B cell (primary cell): ENCODE results near the gene CACNA1G. TPM values are rescaled to one million over a fixed set of nuclear protein-coding genes. Genes with fewer than 3 reads are reported as not detected.

Source experiments
- ATAC-seq: fragments of 200-7000 bp; cut with Tn5 transposase; one replicate; pipeline ENCODE4 v1.10.0; 2021; ENCODE audit warnings: low read depth, mild to moderate bottlenecking, moderate number of reproducible peaks, moderate library complexity
- CTCF ChIA-PET: fragments of 350-600 bp; sonication (Branson Sonifier 250); formaldehyde crosslinking; loops from one replicate; lab custom pipeline; 2021; ENCODE audit warnings: antibody characterized with exemption, inconsistent platforms; lab: Charles Lee
- POLR2A ChIA-PET: fragments of 350-600 bp; sonication (Branson Sonifier 250); formaldehyde crosslinking; loops from one replicate; lab custom pipeline; 2021; ENCODE audit warnings: antibody characterized with exemption; lab: Charles Lee
- DNase-seq: peaks from one replicate; pipeline ENCODE4 v3.0.0; 2013
- H2AFZ ChIP-seq: 2 replicates; pipeline ENCODE4 v1.6.1; 2012; ENCODE audit warnings: mild to moderate bottlenecking, low read depth, low read length; ENCODE audit not compliant: insufficient read depth, poor library complexity, severe bottlenecking
- H3K27ac ChIP-seq, 2 donors: 1 replicate in 1 of 2; 2 replicates in 1 of 2; pipeline ENCODE4 v1.5.1; 2012 to 2013; ENCODE audit warnings: low read length in 2 of 2, mild to moderate bottlenecking in 2 of 2, moderate library complexity in 1 of 2
- H3K27me3 ChIP-seq, 4 experiments: fragments of 200-600 bp in 1 of 4; sonication (generic) in 1 of 4; replicated peaks in 1 of 4; 1 replicate in 2 of 4; 2 replicates in 2 of 4; pipeline versions ENCODE4 v1.6.1 to v1.7.0; 2013 to 2016; ENCODE audit warnings: low read length in 3 of 4, mild to moderate bottlenecking in 2 of 4, mixed read lengths in 1 of 4, moderate library complexity in 1 of 4; ENCODE audit not compliant: insufficient read depth in 4 of 4, control insufficient read depth in 3 of 4; ENCODE audit errors: control extremely low read depth in 1 of 4
- H3K36me3 ChIP-seq, 2 experiments: replicated peaks in 1 of 2; 1 replicate in 1 of 2; 2 replicates in 1 of 2; pipeline versions ENCODE4 v1.6.1 to v1.7.1; 2013; ENCODE audit warnings: low read length in 1 of 2; ENCODE audit not compliant: insufficient read depth in 2 of 2, control insufficient read depth in 1 of 2; ENCODE audit errors: control extremely low read depth in 1 of 2, extremely low read depth in 1 of 2
- H3K4me1 ChIP-seq, 2 donors: fragments of 200-600 bp in 1 of 2; sonication (generic) in 1 of 2; 1 replicate in 1 of 2; 2 replicates in 1 of 2; pipeline versions ENCODE4 v1.5.1 to v1.6.1; 2013 to 2017; ENCODE audit warnings: low read length in 2 of 2; ENCODE audit not compliant: control insufficient read depth in 2 of 2, insufficient read depth in 2 of 2
- H3K4me2 ChIP-seq: replicated peaks from 2 replicates; pipeline ENCODE3; 2012; ENCODE audit warnings: mild to moderate bottlenecking, low read depth, low read length; ENCODE audit not compliant: poor library complexity, severe bottlenecking
- H3K4me3 ChIP-seq, 5 experiments: fragments of 200-600 bp in 1 of 5; sonication (generic) in 1 of 5; 1 replicate in 3 of 5; 2 replicates in 2 of 5; pipeline versions ENCODE4 v1.5.1 to v1.7.0; 2011 to 2016; ENCODE audit warnings: low read length in 4 of 5, mild to moderate bottlenecking in 4 of 5, low read depth in 2 of 5, control low read depth in 1 of 5, moderate library complexity in 1 of 5; ENCODE audit not compliant: insufficient read depth in 1 of 5; ENCODE audit errors: control extremely low read depth in 1 of 5, extremely low read depth in 1 of 5
- H3K79me2 ChIP-seq: fragments of 200-600 bp; sonication (generic); one replicate; pipeline ENCODE4 v1.6.0; 2016; ENCODE audit warnings: low read length; ENCODE audit not compliant: control insufficient read depth, insufficient read depth
- H3K9ac ChIP-seq: fragments of 200-600 bp; sonication (generic); 2 replicates; pipeline ENCODE4 v1.6.1; 2017; ENCODE audit warnings: mild to moderate bottlenecking, low read length, moderate library complexity
- H3K9me3 ChIP-seq, 3 donors: one replicate each; pipeline versions ENCODE4 v1.6.1 to v1.7.1; 2013; ENCODE audit warnings: low read length in 2 of 3; ENCODE audit not compliant: control insufficient read depth in 2 of 3, insufficient read depth in 1 of 3; ENCODE audit errors: control extremely low read depth in 1 of 3
- H4K20me1 ChIP-seq: 2 replicates; pipeline ENCODE4 v1.6.0; 2012; ENCODE audit warnings: mild to moderate bottlenecking, low read length; ENCODE audit not compliant: insufficient read depth, control insufficient read depth, poor library complexity, severe bottlenecking
- H3K27ac Mint-ChIP-seq: one replicate; pipeline ENCODE4 v1.8.0; 2021; ENCODE audit warnings: mixed read lengths
- H3K27me3 Mint-ChIP-seq: one replicate; pipeline ENCODE4 v1.8.0; 2021; ENCODE audit warnings: mixed read lengths
- H3K4me1 Mint-ChIP-seq: one replicate; pipeline ENCODE4 v1.8.0; 2021; ENCODE audit warnings: mixed read lengths
- H3K4me3 Mint-ChIP-seq: one replicate; pipeline ENCODE4 v1.8.0; 2021; ENCODE audit warnings: mixed read lengths
- H3K9me3 Mint-ChIP-seq: one replicate; pipeline ENCODE4 v1.8.0; 2022; ENCODE audit warnings: mixed read lengths; ENCODE audit not compliant: insufficient read depth
- CTCF ChIP-seq: fragments of 200-600 bp; IDR thresholded peaks from one replicate; pipeline ENCODE4 v1.8.0; 2022; ENCODE audit warnings: antibody characterized with exemption, mild to moderate bottlenecking
- EZH2 ChIP-seq: IDR thresholded peaks from 2 replicates; pipeline ENCODE4 v1.6.1; 2012; ENCODE audit warnings: borderline replicate concordance, low read depth, mild to moderate bottlenecking, moderate library complexity, low read length; ENCODE audit not compliant: insufficient read depth, poor library complexity, severe bottlenecking
- WGBS: methylation state at CpG from one replicate; pipeline ENCODE4 v1.1.5; 2013; ENCODE audit warnings: missing lambda C conversion rate; ENCODE audit not compliant: insufficient coverage; 5-methylcytosine and 5-hydroxymethylcytosine counted together
- intact Hi-C: fragments of 100-400 bp; cut with micrococcal nuclease; formaldehyde crosslinking; loops from one replicate; pipeline ENCODE4 v1.10.0; 2022
- polyA plus RNA-seq: library from polyadenylated mRNA; depleted of rRNA; stranded (reverse); fragments of >200 nt; gene quantifications from 2 replicates; pipeline ENCODE4 v1.2.3, GENCODE V29; 2012
- total RNA-seq, 2 donors: library from RNA; stranded (reverse); fragments of 120-200 nt in 1 of 2; gene quantifications; 1 replicate in 1 of 2; 2 replicates in 1 of 2; pipeline versions ENCODE4 v1.2.3 to v1.2.4, GENCODE V29; 2013 to 2022

Gene CACNA1G
- total and polyA plus RNA-seq, 2 donors (not counting 1 experiment from before 2014, with no cell fraction given): 0.12 TPM; not detected in 1

GRCh38 chr17:50603340-50603739 lies 42.8 kb downstream of the CACNA1G start:
- H3K79me2 ChIP-seq: no peaks in the 10 kb centered on the region
- 62% methylated on average over 9 of the region's 9 CpGs for WGBS
- no peaks in the 10 kb centered on the region for H3K9me3 ChIP-seq
- intact Hi-C loops: no loop called here
- Mint-ChIP-seq H3K27ac (no peak overlapping the region), H3K4me3 (no peak overlapping the region), H3K27me3 (peaks cover 29% of the 10 kb centered on the region), H3K9me3 (no peaks in the 10 kb centered on the region), H3K4me1 (no peaks in the 10 kb centered on the region)
- no peak overlapping the region for H3K9ac ChIP-seq
- ChIA-PET POLR2A (no interaction called here), CTCF (no interaction called here)
- H3K4me3 ChIP-seq: no peak overlapping the region
- no peaks in the 10 kb centered on the region for H4K20me1 ChIP-seq
- no peak for DNase-seq
- H3K27me3 ChIP-seq: peaks cover 0 to 22% (median 0%) of the 10 kb centered on the region in 4 experiments
- no peak for ATAC-seq
- no peak overlapping the region for H2AFZ ChIP-seq
- H3K27ac ChIP-seq: no peak overlapping the region
- TF ChIP-seq CTCF (peak; percentile 30), EZH2 (no peak)
- no peak overlapping the region for H3K4me2 ChIP-seq
- no peaks in the 10 kb centered on the region for H3K36me3 ChIP-seq
- H3K4me1 ChIP-seq: no peaks in the 10 kb centered on the region

GRCh38 chr17:50604513-50604912 lies 44.0 kb downstream of the CACNA1G start:
- no peaks in the 10 kb centered on the region for H4K20me1 ChIP-seq
- H3K9me3 ChIP-seq: no peaks in the 10 kb centered on the region
- intact Hi-C loops: no loop called here
- no peak for ATAC-seq
- H2AFZ ChIP-seq: no peak overlapping the region
- Mint-ChIP-seq H3K27ac (no peak overlapping the region), H3K9me3 (no peaks in the 10 kb centered on the region), H3K4me1 (no peaks in the 10 kb centered on the region), H3K4me3 (no peak overlapping the region), H3K27me3 (peaks cover 32% of the 10 kb centered on the region)
- no peak overlapping the region for H3K4me2 ChIP-seq
- no peaks in the 10 kb centered on the region for H3K4me1 ChIP-seq
- H3K4me3 ChIP-seq: no peak overlapping the region
- no peaks in the 10 kb centered on the region for H3K36me3 ChIP-seq
- peaks cover 0 to 22% (median 0%) of the 10 kb centered on the region in 4 experiments for H3K27me3 ChIP-seq
- ChIA-PET POLR2A (no interaction called here), CTCF (no interaction called here)
- no peak overlapping the region for H3K9ac ChIP-seq
- no peak for DNase-seq
- no peak for TF ChIP-seq CTCF
- TF ChIP-seq EZH2: no peak
- no peak overlapping the region for H3K27ac ChIP-seq
- WGBS: 20% methylated on average over 13 of the region's 13 CpGs
- H3K79me2 ChIP-seq: no peaks in the 10 kb centered on the region
